GM19463 (cell line): ENCODE measurements around the gene JCAD.
A peak's percentile ranks its signal among the peaks of the same experiment; 100 is the strongest.
"Not testable (repeated sequence)": the region's sequence is repeated elsewhere in the genome, so short reads cannot be mapped to it uniquely, and the experiment has no call there.

Experiments
- ATAC-seq: cut with Tn5 transposase; IDR thresholded peaks from one replicate; pipeline ENCODE4 v1.9.1; 2021; ENCODE audit warnings: mild to moderate bottlenecking, moderate library complexity; ENCODE audit not compliant: unreplicated experiment

The JCAD gene

GRCh38 chr10:30027057-30028005, 32.1 kb downstream of the JCAD start:
- ATAC-seq = peak; percentile 91

GRCh38 chr10:30026578-30026977, 32.8 kb downstream of the JCAD start:
- no peak for ATAC-seq

GRCh38 chr10:30026080-30026479, 33.3 kb downstream of the JCAD start:
- no peak for ATAC-seq

- not testable (repeated sequence) for ATAC-seq
Observed at GRCh38 chr10:30025428-30025827, 34.0 kb downstream of the JCAD start.

GRCh38 chr10:30022590-30022989, 36.8 kb downstream of the JCAD start:
- ATAC-seq = no peak

GRCh38 chr10:30019468-30019867, 39.9 kb downstream of the JCAD start:
- ATAC-seq = no peak

GRCh38 chr10:30018496-30018895, 40.9 kb downstream of the JCAD start:
- ATAC-seq = no peak

- no peak for ATAC-seq
Observed at GRCh38 chr10:30017966-30018365, 41.4 kb downstream of the JCAD start.

- no peak for ATAC-seq
Observed at GRCh38 chr10:30017556-30017955, 41.8 kb downstream of the JCAD start.

- no peak for ATAC-seq
Observed at GRCh38 chr10:30014511-30014910, 44.9 kb downstream of the JCAD start.

GRCh38 chr10:30013757-30014156, 45.6 kb downstream of the JCAD start:
- ATAC-seq = no peak

- no peak for ATAC-seq
Observed at GRCh38 chr10:30011956-30012647, 47.3 kb downstream of the JCAD start.

- no peak for ATAC-seq
Observed at GRCh38 chr10:30011396-30011795, 48.0 kb downstream of the JCAD start.

- ATAC-seq = no peak
Observed at GRCh38 chr10:30007406-30007805, 52.0 kb downstream of the JCAD start.

- ATAC-seq = no peak
Observed at GRCh38 chr10:30006410-30006809, 53.0 kb downstream of the JCAD start.

- not testable (repeated sequence) for ATAC-seq
Observed at GRCh38 chr10:30005116-30005515, 54.3 kb downstream of the JCAD start.

- ATAC-seq = peak; percentile 50
Observed at GRCh38 chr10:30002426-30003266, 56.7 kb downstream of the JCAD start.

- no peak for ATAC-seq
Observed at GRCh38 chr10:30000802-30001571, 58.4 kb downstream of the JCAD start.

GRCh38 chr10:29998142-29998808, 61.1 kb downstream of the JCAD start:
- ATAC-seq = peak; percentile 75

GRCh38 chr10:29994811-29995210, 64.6 kb downstream of the JCAD start:
- no peak for ATAC-seq
